Medulla oblongata (tissue), 1 donor: Measurements from ENCODE around the gene PAXX.
A peak's percentile ranks its signal among the peaks of the same experiment; 100 is the strongest.

Experiments used
- DNase-seq: peaks from one replicate; pipeline ENCODE4 v3.0.0-alpha.2; 2015; ENCODE audit errors: extremely low spot score

The PAXX gene, protein sequence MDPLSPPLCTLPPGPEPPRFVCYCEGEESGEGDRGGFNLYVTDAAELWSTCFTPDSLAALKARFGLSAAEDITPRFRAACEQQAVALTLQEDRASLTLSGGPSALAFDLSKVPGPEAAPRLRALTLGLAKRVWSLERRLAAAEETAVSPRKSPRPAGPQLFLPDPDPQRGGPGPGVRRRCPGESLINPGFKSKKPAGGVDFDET

DNA sequence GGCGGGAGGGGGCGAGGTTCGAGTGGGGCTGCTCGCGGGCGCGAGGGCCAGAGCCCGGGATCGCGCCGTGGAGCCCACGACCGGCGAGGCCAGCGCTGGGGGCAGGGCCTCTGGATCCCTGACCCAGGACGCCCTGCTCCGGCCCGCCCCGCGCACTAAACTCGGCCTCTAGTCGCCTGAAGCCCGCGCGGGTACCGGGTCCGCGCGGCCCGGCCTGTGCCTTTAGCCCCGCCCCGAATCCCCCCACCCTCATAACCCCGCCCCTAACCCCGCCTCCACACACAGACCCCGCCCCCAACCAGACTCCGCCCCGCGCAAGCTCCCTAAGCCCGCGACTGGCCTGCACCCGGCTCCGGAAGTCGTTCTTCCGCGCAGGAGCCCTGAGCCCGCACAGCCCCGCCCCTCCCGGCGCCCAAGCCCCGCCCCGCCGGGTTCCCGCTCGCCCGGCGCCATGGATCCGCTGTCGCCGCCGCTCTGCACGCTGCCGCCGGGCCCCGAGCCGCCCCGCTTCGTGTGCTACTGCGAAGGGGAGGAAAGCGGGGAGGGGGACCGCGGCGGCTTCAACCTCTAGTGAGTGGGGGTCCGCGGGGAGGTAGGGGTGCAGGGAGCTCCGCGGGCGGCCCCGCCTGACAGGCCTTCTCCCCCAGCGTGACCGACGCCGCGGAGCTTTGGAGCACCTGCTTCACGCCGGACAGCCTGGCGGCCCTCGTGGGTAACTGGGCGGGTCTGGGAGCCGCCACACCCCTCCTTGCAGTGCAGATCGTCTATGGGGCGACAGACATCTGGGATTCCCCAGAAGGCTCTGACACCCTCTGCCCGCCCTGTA is at the start of gene PAXX:
Gene PAXX, plus strand, starts transcription at position 430 of the 826 bp plus-strand sequence. Its CDS starts 22 bp downstream, at position 452.
- DNase-seq = peak; percentile 90

DNA sequence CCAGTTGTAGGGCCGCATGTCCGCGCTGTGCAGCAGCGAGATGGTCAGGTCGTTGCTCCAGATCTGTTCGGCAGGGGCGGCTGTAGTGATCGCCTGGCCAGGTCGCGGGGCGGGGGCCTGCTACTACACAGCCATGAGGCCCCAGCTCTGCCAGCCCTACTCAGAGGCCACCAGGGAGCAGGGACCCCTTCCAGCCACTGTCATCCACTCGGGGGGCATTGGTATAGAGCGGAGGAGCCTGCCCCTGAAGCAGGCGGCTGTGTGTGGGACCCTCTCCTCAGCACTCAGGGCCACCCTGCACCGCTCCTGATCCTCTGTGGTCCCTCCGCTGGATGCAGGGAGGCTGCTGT is 49.4 kb upstream of the PAXX start:
- DNase-seq = no peak

DNA sequence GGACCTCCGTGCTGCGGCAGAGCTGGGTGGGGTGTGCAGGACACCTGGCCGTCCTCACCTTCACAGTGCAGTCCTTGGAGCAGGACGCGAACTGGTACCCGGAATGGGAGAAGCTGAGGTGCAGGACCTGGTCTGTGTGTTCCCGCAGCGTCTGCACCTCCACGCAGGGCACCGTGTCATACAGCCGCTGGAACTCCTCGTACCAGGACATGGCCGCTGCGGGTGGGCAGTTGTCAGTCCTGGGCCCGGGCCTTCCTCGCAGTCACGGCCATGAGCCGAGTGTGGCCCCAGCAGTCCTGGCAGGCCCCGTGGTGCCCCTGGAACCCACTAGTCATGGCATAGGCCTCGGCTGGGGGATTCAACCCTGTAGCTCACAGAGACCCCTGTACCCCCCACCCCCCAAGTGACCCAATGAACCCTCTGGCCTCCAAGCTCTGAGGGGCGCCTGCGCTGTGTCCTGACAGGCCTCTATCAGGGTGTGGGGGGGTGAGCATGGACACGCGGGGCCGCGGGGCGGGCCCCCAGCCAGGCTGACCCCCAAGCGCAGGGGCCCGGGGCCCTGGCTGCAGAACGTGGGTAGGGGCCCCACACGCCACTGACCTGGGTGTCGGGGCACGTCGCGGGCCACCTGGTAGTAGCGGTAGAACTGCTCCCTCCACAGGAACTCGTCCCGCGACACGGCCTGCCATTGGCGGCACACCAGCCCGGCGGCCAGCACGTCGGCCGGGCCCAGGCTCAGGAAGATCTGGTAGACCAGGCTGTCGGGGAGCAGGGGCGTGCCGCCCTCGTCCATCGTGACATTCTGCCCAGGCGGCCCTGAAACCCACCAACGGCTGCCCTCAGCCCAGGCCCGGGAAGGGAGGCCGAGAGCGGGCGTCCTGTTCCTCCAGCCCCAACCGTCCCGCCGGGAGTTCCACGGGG is 48.7 kb upstream of the PAXX start:
- no peak for DNase-seq

DNA sequence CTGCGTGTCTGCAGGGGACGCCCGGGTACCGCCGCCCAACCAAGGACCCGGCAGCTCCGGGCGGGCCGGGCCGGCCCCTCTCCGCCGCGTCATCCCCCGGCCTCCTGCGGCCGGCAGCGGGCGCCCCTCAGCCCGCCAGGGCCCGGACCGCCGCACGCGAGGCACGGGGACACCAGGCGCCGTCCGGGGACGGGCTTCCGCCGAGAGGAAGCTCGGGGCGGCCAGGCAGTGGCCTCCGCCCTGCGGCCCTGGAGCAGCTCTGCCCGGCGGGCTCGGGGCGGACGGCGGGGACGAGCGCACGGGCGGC is 48.1 kb upstream of the PAXX start:
- DNase-seq = no peak

DNA sequence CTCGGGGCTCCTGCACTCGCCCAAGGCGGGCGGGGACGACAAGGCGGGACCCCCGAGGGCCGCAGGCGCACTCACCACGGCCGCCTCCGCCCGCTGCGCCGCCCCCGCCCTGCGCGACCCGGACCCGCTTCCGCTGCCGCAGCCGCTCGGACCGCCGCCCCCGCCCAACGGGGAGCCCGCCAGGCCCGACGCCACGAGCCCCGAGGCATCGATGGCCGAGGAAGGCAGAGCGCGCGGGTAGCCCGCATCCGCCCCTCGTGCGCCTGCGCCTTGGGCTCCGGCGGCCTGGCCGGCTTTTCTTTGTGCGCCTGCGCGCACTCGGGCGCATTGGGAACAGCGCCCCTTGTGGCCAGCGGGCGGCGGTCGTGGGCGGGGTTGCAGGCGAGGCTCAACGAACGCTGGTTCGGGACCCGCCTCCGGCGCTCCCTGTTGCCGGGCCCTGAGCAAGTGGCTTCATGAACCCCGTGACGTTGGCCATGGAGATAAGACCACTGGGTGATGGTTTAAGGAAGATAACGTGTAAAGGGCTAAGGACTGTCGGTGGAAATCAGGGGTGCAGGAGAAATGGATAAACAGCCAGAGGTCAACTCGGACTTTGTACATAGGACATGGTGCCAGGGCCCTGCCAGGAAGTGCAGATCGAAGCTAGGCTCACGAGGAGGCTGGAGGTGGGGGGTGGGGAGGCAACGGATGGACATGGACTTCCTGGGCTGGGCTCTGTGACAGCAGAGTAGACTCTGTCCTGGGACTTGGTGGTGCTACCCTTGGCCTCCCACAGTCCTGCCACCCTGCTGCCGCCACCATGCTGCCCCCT is 47.5 kb upstream of the PAXX start, which contains the start of the genes C8G and FBXW5:
Gene C8G, plus strand, starts transcription at position 725 of the 814 bp plus-strand sequence. Its CDS starts 78 bp downstream, at position 803.
Gene FBXW5, minus strand, starts transcription at position 220 of the 814 bp plus-strand sequence. CDS start 655 bp downstream, outside the sequence.
- DNase-seq = peak; percentile 96

DNA sequence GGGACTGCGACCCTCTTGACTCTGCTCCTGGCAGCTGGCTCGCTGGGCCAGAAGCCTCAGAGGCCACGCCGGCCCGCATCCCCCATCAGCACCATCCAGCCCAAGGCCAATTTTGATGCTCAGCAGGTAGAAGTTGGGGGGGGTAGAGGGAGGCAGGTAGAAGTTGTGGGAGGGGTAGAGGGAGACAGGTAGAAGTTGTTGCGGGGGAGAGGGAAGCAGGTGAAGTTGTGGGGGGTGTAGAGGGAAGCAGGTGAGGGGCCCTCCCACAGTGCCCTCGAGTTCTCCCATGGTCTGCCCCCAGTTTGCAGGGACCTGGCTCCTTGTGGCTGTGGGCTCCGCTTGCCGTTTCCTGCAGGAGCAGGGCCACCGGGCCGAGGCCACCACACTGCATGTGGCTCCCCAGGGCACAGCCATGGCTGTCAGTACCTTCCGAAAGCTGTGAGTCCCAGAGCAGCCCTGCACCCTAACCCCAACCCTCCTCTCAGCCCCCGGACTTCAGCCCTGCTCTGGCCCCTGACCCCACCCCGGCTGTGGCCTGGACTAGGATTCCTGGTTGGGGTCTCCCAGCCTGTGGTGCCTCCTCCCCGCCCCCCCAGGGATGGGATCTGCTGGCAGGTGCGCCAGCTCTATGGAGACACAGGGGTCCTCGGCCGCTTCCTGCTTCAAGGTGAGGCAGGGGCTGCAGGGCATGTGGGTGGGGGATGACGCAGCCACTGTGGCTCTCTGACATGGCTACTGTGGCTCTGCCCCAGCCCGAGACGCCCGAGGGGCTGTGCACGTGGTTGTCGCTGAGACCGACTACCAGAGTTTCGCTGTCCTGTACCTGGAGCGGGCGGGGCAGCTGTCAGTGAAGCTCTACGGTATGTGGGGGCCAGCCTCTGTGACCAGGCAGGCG is 46.6 kb upstream of the PAXX start:
- DNase-seq = no peak

DNA sequence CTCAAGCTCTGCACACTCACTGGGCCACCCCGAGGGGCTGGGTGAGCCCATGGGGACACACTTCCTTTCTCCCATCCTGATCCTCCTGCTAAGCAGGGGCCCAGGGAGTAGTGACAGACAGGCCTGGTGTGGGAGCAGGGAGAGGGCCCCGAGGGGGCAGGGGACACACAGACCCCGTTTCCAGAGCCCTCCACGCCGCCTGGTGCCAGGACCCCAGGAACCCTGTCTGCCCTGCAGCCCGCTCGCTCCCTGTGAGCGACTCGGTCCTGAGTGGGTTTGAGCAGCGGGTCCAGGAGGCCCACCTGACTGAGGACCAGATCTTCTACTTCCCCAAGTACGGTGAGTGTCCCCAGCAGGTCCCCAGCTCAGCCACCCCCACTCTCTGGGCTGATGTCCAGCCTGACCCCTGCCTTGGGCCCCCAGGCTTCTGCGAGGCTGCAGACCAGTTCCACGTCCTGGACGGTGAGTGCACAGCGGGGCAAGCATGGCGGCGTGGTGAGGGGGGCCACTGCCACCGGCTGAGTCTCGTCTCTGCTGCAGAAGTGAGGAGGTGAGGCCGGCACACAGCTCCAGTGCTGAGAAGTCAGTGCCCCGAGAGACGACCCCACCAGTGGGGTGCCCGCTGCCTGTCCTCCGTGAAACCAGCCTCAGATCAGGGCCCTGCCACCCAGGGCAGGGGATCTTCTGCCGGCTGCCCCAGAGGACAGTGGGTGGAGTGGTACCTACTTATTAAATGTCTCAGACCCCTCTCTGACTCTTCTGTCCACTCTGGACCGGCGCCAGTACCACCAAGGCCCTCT is 45.8 kb upstream of the PAXX start:
- no peak for DNase-seq

DNA sequence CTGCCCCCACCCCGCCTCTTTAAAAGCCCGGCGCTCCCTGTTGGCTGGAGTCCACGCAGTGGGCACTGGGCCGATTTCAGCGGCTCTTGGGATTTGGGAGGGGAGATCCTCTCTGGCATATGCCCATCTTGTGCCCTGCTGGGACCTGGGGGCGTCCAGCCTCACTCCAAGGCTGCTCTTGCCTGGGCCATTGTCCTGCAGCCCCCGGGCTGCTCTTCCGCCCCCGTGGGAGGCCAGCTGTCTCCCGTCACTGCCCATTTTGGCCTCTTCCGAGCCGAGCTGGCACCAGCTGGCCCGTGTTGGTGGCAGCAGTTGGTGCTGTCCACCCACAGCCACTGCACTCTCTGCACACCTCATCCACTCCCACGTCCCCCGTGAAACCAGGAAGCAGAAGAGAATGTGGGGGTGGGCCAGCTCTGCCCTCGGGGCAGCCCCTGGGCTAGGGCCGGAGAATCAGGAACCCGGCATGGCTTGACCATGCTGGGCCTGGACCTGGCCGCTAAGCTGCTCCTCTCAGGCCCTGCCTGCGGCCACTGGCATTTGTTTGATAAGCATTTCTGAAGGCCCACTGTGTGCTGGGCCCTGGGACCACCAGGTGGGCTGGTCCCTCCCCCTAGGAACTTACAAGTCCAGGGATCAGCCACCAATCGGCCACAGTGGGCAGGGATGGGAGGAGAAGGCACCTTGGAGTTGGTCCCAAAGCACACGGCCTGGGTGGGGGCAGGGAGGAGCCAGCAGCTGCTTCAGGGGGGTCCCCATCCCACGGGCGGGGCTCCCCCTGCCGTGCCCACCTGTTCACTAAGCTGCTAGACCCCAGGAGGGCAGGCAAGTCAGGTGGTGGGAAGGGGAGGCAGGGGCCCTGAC is 45.0 kb upstream of the PAXX start:
- peak; percentile 59 for DNase-seq

DNA sequence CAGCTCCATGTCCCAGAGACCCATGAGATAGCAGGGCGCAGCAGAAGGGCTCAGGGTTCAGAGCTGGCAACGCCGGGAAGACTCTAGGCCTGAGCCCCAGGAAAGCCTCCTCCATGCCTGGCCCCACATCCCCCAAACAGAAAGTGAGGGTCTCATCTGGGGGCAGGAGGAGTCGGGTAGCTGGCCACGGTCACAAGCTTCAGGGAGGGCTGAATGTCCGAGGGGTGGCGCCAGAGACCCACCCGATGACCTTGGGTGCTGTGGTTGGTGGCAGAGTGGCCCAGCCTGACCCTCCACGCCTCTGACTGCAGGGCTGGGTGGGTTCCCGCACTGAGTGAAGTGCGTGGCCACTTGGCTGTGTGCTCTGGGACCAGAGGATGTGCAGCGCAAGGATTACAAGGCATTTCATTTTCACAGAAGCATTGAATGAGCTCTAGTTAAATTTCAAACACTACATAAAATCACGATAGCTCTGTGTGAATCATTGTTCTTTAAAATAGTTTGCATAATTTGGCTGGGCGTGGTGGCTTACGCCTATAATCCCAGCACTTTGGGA is 44.2 kb upstream of the PAXX start:
- peak; percentile 79 for DNase-seq

DNA sequence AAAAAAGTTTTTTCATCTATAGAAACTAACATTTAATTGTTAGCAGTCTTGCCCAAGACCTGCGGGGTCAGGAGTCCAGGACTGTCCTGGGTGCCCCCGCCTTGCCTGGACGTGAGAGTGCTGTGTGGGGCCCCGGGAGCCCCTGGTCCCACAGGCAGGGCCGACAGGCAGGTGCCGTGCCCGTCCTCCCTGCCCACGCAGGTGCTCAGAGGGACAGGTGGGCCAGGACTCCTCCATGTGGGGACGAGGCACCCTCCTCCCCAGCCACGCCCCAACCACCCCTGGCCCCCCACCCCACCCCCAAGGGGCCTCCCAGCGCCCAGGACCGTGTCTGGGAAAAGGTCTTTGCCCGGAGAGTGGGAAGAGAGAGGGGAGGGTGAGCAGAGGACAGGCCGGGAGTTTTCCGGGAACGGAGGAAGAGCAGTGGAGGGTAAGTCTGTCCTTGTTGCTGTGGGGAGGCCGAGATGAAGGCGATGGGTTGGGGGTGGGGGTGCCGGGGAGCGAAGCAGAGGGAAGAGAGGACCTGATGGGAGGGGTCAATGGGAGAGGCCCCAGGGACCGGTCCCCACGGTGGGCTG is 42.9 kb upstream of the PAXX start:
- peak; percentile 25 for DNase-seq

DNA sequence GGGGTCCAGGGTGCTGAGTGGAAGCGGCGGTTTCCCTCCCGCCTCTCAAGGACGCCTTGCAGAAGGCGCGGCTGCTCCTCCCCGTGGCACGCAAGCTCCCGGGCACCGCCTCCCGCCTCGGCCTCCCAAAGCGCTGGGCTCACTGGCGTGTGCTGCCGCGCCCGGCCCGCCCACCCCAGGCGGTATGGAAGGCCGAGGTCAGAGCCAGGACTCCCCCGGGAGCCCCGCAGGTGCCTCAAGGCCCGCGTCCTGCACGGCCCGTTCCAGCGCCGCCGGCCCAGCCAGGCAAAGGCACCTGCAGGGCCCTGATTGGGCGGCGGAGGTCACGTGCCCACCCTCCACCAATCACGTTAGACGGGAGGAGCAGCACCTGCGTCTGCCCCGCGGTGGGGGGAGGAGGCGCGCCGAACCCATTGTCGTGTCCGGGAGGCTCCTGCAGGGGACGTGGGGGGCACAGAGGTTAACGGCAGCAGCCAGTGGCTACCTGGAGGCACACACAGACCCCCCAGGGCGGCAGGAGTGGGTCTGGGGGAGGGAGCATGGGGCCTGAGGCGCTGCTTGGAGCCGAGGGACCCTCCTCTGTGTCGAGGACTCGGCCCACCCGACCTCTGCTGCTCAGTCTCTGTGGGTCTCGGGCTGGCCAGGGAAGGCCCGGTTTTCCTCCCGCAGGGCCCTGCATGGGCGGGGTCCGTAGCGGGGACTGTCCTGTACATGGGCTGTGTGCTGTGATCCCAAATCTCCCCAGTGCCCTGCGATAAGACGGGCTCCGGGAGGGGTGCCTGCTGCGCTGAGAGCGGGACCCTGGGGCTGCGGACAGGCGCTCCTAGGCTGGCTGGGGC is 42.2 kb upstream of the PAXX start:
- peak; percentile 97 for DNase-seq

DNA sequence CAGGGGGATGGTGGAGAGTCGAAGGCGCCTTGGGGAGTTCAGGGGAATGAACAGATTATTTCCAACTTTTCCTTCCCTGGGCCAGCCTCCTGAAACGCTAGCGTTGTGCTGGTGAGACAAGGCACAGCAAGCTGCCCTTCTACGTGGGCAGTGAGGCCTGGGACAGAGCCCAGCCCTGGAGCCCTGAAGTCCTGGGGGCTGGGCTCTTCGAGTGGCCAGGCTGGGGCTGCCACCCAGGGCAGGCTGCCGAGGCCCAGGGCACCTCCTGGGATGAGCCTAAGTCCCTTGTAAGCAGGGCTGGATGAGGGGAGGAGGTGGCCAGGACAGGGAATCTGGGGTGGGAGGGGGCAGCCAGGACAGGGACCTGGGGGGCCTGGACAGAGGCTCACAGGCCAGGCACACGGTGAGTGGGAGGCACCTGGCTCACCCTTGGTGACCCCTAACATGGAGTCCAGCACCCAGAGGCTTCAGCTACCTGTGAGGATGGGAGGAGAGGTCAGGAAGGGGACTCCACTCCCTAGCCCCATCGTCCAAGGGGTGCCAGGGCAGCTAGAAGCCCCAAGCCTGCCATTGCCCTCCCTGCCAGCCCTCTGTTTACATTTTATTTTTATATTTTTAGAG is 41.5 kb upstream of the PAXX start:
- peak; percentile 52 for DNase-seq

DNA sequence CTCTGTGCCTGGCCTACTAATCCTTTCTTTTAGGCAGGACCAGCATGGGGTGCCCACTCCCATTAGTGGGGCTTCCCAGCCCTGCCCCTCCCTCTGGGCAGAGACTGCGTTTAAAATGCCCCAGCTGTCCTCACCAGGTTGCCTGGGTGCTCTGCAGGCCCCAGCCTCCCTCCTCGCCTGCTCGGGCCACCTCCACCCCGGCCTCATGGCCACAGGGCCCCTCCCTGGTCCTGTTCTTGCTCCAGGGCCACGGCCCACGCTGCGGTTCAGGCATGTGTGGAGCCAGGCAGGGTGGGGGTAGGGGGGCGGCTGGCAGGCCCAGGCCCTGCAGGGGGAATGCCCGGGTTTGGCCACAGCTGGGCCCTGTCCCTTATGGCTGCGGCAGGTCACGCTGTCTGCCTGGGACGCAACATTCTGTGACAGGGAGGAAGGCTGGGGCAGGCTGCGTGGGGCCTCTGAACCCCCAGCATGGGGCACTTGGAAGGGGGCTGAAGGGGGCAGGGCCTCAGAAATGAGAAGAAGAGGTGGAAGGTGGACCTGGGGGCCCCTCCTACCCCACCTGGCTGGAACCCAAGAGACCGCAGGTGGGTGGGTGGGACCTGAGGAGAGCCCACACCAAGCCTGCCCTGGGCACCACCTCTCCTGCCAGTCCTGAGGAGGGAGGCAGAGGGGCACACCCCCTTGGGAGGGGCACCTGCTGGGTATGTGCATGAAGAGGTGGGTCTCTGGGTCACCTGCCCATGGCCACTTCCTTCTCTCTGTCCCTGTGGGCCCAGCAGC is 40.5 kb upstream of the PAXX start, which contains the start of gene LCN12:
Gene LCN12, plus strand, starts transcription at position 733 of the 780 bp plus-strand sequence. CDS start 55 bp downstream, outside the sequence.
- no peak for DNase-seq

DNA sequence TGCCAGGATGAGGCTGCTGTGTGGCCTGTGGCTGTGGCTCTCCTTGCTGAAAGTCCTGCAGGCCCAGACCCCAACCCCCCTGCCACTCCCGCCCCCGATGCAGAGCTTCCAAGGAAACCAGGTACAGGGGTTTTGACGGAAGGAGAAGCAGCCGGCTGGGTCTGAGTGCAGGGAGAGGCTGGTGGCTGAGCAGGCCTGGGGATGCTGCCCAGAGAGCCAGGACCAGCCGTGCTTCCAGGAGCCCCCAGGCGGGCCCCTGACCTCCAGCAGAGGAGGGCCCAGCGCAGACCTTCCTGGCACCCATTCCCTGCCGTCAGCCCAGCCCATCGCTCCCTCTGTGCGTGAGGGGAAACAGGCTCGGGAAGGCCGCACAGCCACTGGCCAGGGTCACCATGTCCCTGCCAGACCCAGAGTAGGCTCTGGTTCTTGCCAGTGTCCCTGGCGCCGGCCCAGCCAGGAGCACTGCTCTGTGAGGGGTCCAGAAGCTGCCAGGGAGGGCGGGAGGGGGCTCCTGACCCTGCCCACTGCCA is 39.8 kb upstream of the PAXX start:
- peak; percentile 47 for DNase-seq
